Central memory CD8-positive, alpha-beta T cell (primary cell): ENCODE measurements around the gene GAS5.

Source experiments
- ATAC-seq: fragments of 150-1000 bp; cut with Tn5 transposase; replicated peaks from 2 replicates; pipeline ENCODE4 v1.10.0; 2022; ENCODE audit warnings: mild to moderate bottlenecking, moderate FRiP score, moderate number of reproducible peaks; ENCODE audit not compliant: poor library complexity, severe bottlenecking; ENCODE audit errors: extremely low read depth
- DNase-seq, 2 donors: peaks; one replicate each; pipeline ENCODE4 v3.0.0; 2021; ENCODE audit warnings: low spot score in 2 of 2
- H3K27ac Mint-ChIP-seq: one replicate; pipeline ENCODE4 v1.8.0; 2022; ENCODE audit warnings: low read depth, mild to moderate bottlenecking, moderate library complexity, mixed read lengths
- H3K27me3 Mint-ChIP-seq: one replicate; pipeline ENCODE4 v1.8.0; 2022; ENCODE audit warnings: mixed read lengths
- H3K36me3 Mint-ChIP-seq: one replicate; pipeline ENCODE4 v1.8.0; 2022; ENCODE audit warnings: mild to moderate bottlenecking, moderate library complexity, mixed read lengths; ENCODE audit not compliant: insufficient read depth
- H3K4me1 Mint-ChIP-seq: one replicate; pipeline ENCODE4 v1.8.0; 2022; ENCODE audit warnings: mixed read lengths
- H3K4me3 Mint-ChIP-seq: one replicate; pipeline ENCODE4 v1.8.0; 2022; ENCODE audit warnings: mild to moderate bottlenecking, moderate library complexity, mixed read lengths
- H3K9me3 Mint-ChIP-seq: one replicate; pipeline ENCODE4 v1.8.0; 2022; ENCODE audit warnings: mixed read lengths

Gene GAS5

DNA sequence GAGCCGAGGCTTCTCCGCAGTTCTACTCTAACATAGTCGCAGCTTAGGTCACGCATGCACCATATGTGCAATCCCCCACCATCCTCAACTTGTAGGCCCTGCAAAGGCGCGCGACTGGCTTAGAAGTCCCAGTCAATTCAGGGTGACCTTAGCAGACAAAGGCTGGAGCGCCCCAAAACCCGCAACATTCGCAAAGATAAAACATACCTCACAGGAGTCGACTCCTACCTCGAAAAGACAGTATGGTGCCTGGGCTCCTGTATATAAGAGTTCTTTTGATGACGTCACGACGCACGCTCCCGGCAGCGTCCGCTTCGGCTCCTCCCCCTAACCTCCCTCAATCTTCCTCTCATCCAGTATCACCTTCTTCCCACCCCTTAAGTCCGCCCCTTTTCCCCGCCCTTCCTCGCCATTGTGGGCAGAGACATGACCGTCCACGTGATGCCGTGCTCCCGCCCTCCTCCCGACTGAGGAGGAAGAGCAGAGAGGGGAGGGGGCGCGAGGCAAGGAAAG lies at the start of gene GAS5:
TSS of gene GAS5 (minus strand) at position 237 of the 513 bp plus-strand sequence.
- peak; percentile 77 for ATAC-seq
- peaks cover 67% of the 10 kb centered on the region for H3K4me1 Mint-ChIP-seq
- H3K4me3 Mint-ChIP-seq, result peak within 1 kb of the TSS; percentile 84
- H3K27me3 Mint-ChIP-seq, result no peaks in the 10 kb centered on the region
- peak; percentile 95 to 97 for DNase-seq
- no peaks in the 10 kb centered on the region for H3K9me3 Mint-ChIP-seq
- peak within 1 kb of the TSS; percentile 94 for H3K27ac Mint-ChIP-seq
- peaks cover 56% of the 10 kb centered on the region for H3K36me3 Mint-ChIP-seq

DNA sequence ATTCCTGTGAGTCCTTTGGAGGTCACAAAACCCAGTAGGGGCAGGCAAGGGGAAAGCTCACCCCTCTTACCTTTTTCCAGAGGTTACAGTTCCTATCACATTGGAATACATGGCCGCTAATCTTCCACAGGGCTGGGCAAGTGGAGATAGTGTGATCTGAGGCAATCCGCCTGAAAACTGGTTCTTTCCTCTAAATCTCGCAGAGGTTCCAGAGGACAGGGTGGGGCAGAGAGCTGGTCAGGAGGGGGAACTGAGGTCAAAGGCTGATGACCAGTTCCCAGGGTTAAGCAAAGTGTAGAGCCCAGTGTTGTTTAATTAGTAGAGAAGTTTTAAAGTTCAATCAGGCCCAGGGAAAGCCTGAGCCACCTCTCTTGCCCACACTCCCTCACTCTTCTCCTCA lies 49.4 kb upstream of the GAS5 start, which contains the start of gene SERPINC1:
TSS of gene SERPINC1 (minus strand) at position 179 of the 400 bp plus-strand sequence. CDS start at position 111, 68 bp downstream.
- DNase-seq, result no peak
- Mint-ChIP-seq H3K27me3 (no peaks in the 10 kb centered on the region), H3K4me1 (peaks cover 8% of the 10 kb centered on the region), H3K27ac (no peak within 1 kb of the TSS), H3K4me3 (no peak within 1 kb of the TSS), H3K9me3 (no peaks in the 10 kb centered on the region), H3K36me3 (peaks cover 3% of the 10 kb centered on the region)
- ATAC-seq, result no peak

DNA sequence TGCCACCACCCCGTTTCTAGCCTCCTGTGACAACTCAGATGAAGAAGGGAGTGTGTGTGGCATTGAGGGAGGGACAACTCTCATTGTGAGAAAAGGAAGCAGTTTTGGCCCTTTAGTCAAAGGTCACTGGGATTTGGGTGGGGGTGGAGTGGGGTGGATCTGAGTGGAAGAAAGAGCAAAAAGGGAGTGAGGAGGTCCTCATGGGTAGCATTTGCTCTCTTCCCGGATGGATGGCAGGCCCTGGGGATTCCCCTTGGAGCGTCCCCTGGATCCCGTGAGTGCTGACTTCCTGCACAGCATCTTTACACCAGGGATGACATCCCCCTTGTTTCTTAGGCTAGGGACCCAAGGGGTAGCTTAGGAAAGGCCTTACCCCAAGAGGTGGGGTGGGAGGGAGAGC lies 48.9 kb upstream of the GAS5 start:
- no peak for ATAC-seq
- Mint-ChIP-seq H3K36me3 (peaks cover 3% of the 10 kb centered on the region), H3K9me3 (no peaks in the 10 kb centered on the region), H3K27me3 (no peaks in the 10 kb centered on the region), H3K4me3 (no peak overlapping the region), H3K27ac (no peak overlapping the region), H3K4me1 (peaks cover 8% of the 10 kb centered on the region)
- DNase-seq, result no peak

DNA sequence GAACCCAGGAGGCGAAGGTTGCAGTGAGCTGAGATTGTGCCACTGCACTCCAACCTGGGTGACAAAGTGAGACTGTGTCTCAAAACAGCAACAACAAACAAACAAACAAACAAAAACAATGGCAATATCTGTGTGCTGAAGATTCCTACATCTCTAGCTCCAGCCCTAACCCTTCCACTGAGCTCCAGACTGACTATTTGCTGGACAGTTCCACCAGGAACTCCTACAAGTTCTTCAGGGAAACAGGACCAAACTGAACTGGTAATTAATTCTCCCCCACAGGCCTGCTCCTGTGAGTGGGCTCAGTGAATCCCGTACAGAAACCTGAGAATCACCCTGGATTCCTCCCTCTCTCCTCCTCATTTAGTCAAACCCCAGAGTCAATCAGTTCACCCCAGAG lies 47.8 kb upstream of the GAS5 start:
- H3K27ac Mint-ChIP-seq, result no peak overlapping the region
- no peaks in the 10 kb centered on the region for H3K36me3 Mint-ChIP-seq
- no peaks in the 10 kb centered on the region for H3K9me3 Mint-ChIP-seq
- DNase-seq (no peak), ATAC-seq (no peak)
- H3K4me3 Mint-ChIP-seq, result no peak overlapping the region
- no peaks in the 10 kb centered on the region for H3K27me3 Mint-ChIP-seq
- H3K4me1 Mint-ChIP-seq, result peaks cover 8% of the 10 kb centered on the region

DNA sequence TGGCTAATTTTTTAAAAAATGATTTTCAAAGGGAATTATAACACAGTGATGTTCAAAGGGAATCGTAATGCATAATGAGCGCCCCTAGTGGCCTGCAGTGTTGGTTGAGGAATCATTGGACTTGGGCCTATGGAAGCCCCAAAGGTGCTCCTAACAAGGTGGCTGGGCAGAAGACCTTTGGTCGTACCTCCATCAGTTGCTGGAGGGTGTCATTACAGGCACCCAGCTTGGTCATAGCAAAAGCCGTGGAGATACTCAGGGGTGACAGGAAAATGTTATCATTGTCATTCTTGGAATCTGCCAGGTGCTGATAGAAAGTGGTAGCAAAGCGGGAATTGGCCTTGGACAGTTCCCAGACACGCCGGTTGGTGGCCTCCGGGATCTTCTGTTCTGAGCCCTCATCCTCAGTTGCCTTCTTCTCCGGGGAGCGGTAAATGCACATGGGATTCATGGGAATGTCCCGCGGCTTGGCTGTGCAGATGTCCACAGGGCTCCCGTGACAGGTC lies 46.6 kb upstream of the GAS5 start:
- no peaks in the 10 kb centered on the region for H3K27me3 Mint-ChIP-seq
- H3K4me3 Mint-ChIP-seq, result no peak overlapping the region
- H3K36me3 Mint-ChIP-seq, result no peaks in the 10 kb centered on the region
- H3K4me1 Mint-ChIP-seq, result peaks cover 8% of the 10 kb centered on the region
- no peak overlapping the region for H3K27ac Mint-ChIP-seq
- no peaks in the 10 kb centered on the region for H3K9me3 Mint-ChIP-seq
- DNase-seq (no peak), ATAC-seq (no peak)

DNA sequence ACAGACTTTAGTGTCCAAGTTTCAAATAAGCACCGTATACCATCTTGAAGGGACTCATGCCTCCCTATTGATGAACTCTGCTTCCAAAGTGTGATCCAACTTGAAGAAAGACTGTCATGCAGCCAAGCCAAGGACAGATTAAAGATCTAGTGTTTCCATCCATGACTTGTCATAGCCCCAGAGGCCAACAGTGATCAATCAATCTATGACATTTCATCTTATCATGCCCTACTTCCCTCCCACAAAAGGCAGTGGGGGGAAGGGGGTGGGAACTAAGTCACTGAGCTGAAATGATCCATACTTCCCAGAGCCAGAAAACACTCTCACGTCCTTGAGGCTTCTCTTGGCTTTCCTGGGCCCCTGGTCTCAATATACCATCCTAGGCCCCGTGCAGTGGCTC lies 45.3 kb upstream of the GAS5 start:
- DNase-seq (no peak), ATAC-seq (no peak)
- Mint-ChIP-seq H3K36me3 (no peaks in the 10 kb centered on the region), H3K4me3 (no peak overlapping the region), H3K27me3 (no peaks in the 10 kb centered on the region), H3K27ac (no peak overlapping the region), H3K4me1 (peaks cover 8% of the 10 kb centered on the region), H3K9me3 (no peaks in the 10 kb centered on the region)

DNA sequence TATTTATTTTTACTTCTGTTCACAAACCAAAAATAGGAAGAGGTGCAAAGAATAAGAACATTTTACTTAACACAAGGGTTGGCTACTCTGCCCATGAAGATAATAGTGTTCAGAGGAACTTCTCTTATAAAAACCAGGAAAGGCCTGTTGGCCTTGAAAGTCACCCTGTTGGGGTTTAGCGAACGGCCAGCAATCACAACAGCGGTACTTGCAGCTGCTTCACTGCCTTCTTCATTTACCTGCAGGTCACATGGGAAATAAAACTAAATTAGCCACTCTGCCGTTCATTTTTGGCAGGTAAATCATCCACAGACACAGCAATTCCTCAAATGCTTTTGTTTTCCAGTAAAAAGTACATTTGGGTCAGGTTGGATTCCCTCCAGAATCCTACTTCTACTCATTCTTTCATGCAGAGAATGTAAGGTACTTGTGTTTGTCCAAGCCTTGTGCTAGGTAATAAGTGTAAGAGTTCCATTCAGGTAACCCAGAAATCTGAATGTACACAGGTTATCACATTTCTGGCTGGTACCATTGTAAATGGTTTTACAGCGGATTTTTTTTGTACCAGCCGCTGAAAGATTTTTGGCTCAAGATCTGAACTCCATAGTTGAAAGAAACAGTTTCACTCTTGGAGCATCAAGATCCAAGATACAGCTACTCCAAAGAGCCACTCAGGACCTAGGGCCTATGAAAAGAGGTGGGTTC lies 36.2 kb upstream of the GAS5 start:
- peaks cover 13% of the 10 kb centered on the region for H3K4me1 Mint-ChIP-seq
- ATAC-seq (no peak), DNase-seq (no peak)
- H3K27ac Mint-ChIP-seq, result no peak overlapping the region
- peaks cover 3% of the 10 kb centered on the region for H3K36me3 Mint-ChIP-seq
- H3K4me3 Mint-ChIP-seq, result no peak overlapping the region
- no peaks in the 10 kb centered on the region for H3K27me3 Mint-ChIP-seq
- no peaks in the 10 kb centered on the region for H3K9me3 Mint-ChIP-seq

DNA sequence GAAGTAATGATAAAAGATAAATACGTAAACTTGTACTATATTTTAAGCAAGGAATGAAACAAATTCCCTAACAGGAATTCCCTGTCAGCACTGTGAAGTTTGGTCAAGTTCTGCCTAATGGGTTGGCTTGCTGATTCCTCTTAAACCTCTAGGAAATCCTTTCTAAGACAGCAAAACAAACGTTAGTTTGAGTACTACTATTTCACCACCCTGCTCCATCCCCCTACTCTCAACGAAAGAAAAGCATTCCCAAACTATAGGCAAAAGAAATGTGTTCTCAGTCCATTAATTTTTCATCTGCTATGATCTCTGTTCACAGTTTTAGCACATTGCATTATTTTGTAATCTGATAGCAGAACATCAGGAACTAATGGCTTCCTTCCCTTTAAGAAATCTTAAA lies 33.2 kb upstream of the GAS5 start:
- Mint-ChIP-seq H3K27me3 (no peaks in the 10 kb centered on the region), H3K27ac (no peak overlapping the region), H3K4me1 (peaks cover 20% of the 10 kb centered on the region), H3K36me3 (peaks cover 9% of the 10 kb centered on the region), H3K9me3 (no peaks in the 10 kb centered on the region), H3K4me3 (no peak overlapping the region)
- no peak for DNase-seq
- ATAC-seq, result no peak

DNA sequence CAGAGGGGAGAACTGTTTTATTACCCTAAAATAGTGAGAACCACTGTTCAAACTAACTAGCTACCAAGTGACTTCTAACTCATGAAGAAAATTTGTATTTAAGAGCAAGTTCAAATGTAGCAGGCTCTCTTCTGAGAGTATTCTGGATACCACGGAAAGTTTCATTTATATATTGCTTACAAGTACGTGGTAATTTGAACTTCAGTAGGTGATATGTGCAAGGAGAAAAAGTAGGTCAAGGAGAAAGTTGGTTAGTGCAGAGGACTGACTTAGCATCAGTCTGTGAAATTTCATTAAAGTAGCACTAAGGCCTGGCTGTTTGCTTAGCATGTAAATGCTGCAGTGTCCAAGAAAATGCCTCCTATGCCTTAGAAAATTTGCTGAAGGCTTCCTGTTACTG lies 32.6 kb upstream of the GAS5 start:
- H3K27ac Mint-ChIP-seq, result no peak overlapping the region

DNA sequence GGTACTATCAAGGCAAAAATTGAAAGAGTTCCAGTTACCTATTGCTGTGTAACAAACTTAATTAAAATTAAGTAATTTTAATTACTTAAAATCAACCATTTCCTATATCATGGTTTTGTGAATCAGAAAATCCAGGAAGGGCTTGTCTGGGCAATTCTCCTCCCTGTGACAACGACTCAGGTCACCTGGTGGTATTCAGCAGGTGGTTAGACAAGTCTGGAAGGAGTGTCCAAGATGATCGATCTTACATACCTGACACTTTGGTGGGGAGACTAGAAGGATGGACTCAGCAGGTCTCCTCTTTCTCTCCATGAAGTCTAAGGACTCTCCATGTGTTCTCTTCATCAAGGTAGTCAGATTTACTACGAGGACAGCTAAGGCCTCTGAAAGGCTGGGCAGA lies 26.4 kb upstream of the GAS5 start:
- ATAC-seq (no peak), DNase-seq (no peak)
- H3K4me1 Mint-ChIP-seq, result peaks cover 17% of the 10 kb centered on the region
- H3K9me3 Mint-ChIP-seq, result no peaks in the 10 kb centered on the region
- no peak overlapping the region for H3K4me3 Mint-ChIP-seq
- no peaks in the 10 kb centered on the region for H3K27me3 Mint-ChIP-seq
- peaks cover 16% of the 10 kb centered on the region for H3K36me3 Mint-ChIP-seq
- no peak overlapping the region for H3K27ac Mint-ChIP-seq

More for the DNA sequence above, 32.6 kb upstream of the GAS5 start:
- Mint-ChIP-seq H3K27me3 (no peaks in the 10 kb centered on the region), H3K9me3 (no peaks in the 10 kb centered on the region), H3K4me1 (peaks cover 20% of the 10 kb centered on the region), H3K4me3 (no peak overlapping the region), H3K36me3 (peaks cover 9% of the 10 kb centered on the region)
- no peak for DNase-seq
- no peak for ATAC-seq

DNA sequence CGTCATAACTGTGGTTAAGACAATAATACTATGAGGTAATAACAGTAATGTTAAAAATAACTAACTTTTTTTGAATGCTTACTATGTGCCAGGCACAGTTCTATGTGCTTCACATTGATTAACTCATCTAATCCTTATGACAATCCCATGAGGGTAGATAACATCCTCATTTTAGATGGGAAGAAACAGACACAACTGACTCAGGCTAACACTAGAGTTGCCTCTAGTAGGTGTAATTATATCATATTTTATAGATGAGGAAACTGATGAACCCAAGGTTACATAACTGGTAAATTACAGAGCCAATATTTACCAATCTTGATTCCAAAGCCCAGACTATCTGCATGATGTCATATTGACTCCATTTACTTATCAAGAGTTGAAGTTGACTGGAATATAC lies 25.8 kb upstream of the GAS5 start:
- Mint-ChIP-seq H3K4me1 (peaks cover 14% of the 10 kb centered on the region), H3K27ac (no peak overlapping the region), H3K27me3 (no peaks in the 10 kb centered on the region), H3K4me3 (no peak overlapping the region), H3K36me3 (peaks cover 16% of the 10 kb centered on the region), H3K9me3 (no peaks in the 10 kb centered on the region)
- DNase-seq, result no peak
- no peak for ATAC-seq

DNA sequence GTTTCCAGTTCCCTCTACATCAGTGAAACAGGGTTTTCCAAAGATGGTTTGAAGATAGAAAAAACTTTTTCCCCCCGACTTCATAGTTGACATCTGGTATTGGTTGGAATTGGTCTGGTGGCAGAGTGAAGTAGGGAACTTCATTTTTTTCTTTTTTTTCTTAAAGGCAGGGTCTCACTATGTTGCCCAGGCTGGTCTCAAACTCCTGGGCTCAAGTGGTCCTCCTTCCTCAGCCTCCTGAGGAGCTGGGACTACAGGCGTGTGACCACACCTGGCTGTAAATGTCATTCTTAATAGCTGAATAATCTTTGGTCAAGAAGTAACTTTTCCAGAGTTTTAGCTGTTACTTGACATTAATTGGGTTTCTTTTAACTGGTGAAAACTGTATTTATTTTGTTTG lies 22.1 kb upstream of the GAS5 start:
- Mint-ChIP-seq H3K9me3 (no peaks in the 10 kb centered on the region), H3K27ac (no peak overlapping the region), H3K36me3 (peaks cover 16% of the 10 kb centered on the region), H3K4me3 (no peak overlapping the region), H3K27me3 (no peaks in the 10 kb centered on the region), H3K4me1 (peaks cover 32% of the 10 kb centered on the region)
- DNase-seq (no peak), ATAC-seq (no peak)

DNA sequence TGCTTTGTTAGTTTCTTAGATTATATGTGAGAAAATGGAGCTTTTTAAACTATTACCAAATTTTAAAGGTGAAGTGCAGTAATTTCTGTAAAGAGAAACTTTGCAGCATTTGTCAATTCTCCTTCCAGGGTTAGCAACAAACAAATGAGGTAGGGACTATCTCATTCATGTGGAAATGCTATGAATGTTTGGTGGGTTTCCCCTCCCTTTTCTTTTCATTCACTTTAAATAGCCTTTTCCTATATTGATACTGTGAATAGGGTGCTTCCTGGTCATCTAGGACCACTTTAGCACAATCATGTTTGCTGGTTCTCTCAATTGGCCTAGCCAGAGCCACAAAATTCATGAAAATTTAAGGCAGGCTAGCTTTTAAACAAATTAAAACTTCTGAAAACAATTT lies 21.0 kb upstream of the GAS5 start:
- H3K36me3 Mint-ChIP-seq, result peaks cover 14% of the 10 kb centered on the region
- H3K4me1 Mint-ChIP-seq, result peaks cover 32% of the 10 kb centered on the region
- H3K9me3 Mint-ChIP-seq, result no peaks in the 10 kb centered on the region
- no peaks in the 10 kb centered on the region for H3K27me3 Mint-ChIP-seq
- H3K27ac Mint-ChIP-seq, result no peak overlapping the region
- ATAC-seq (no peak), DNase-seq (no peak)
- no peak overlapping the region for H3K4me3 Mint-ChIP-seq
